Stimulated activated CD4-positive, alpha-beta T cell treated with anti-CD3 and anti-CD28 coated beads, TNF-alpha, amount 100 ng/mL, for 48 hours (primary cell): ENCODE measurements around the gene SLC38A9.
"Not testable (repeated sequence)": the region's sequence is repeated elsewhere in the genome, so short reads cannot be mapped to it uniquely, and the experiment has no call there.

Experiments
- DNase-seq, 3 donors: peaks; one replicate each; pipeline ENCODE4 v3.0.0-alpha.2; 2020; ENCODE audit warnings: low read depth in 3 of 3

SLC38A9 gene

GRCh38 chr5:55706230-55706629 is 5.9 kb downstream of the SLC38A9 start:
- DNase-seq: no peak

- DNase-seq: no peak
Measured at GRCh38 chr5:55702598-55703345, 9.4 kb downstream of the SLC38A9 start.

GRCh38 chr5:55701462-55702103 is 10.5 kb downstream of the SLC38A9 start:
- DNase-seq: no peak

- DNase-seq: no peak
Measured at GRCh38 chr5:55700745-55701144, 11.4 kb downstream of the SLC38A9 start.

- no peak for DNase-seq
Measured at GRCh38 chr5:55699041-55699688, 13.0 kb downstream of the SLC38A9 start.

GRCh38 chr5:55696704-55697103 is 15.4 kb downstream of the SLC38A9 start:
- DNase-seq: not testable (repeated sequence)

GRCh38 chr5:55694152-55694830 is 17.8 kb downstream of the SLC38A9 start:
- no peak for DNase-seq

GRCh38 chr5:55692509-55692908 is 19.6 kb downstream of the SLC38A9 start:
- DNase-seq: no peak

GRCh38 chr5:55692106-55692417 is 20.1 kb downstream of the SLC38A9 start:
- no peak for DNase-seq

- no peak for DNase-seq
Measured at GRCh38 chr5:55691265-55692105, 20.6 kb downstream of the SLC38A9 start.

GRCh38 chr5:55682071-55682470 is 30.1 kb downstream of the SLC38A9 start:
- DNase-seq: no peak

GRCh38 chr5:55681301-55681700 is 30.8 kb downstream of the SLC38A9 start:
- no peak for DNase-seq

- no peak for DNase-seq
Measured at GRCh38 chr5:55680353-55680752, 31.8 kb downstream of the SLC38A9 start.

GRCh38 chr5:55679556-55679955 is 32.6 kb downstream of the SLC38A9 start:
- no peak for DNase-seq

- DNase-seq: no peak
Measured at GRCh38 chr5:55675119-55675518, 37.0 kb downstream of the SLC38A9 start.

GRCh38 chr5:55674340-55674739 is 37.8 kb downstream of the SLC38A9 start:
- DNase-seq: no peak

- no peak for DNase-seq
Measured at GRCh38 chr5:55672477-55672911, 39.6 kb downstream of the SLC38A9 start.

- DNase-seq: no peak
Measured at GRCh38 chr5:55671975-55672374, 40.1 kb downstream of the SLC38A9 start.

GRCh38 chr5:55668356-55668755 is 43.8 kb downstream of the SLC38A9 start:
- DNase-seq: no peak

GRCh38 chr5:55667938-55668337 is 44.2 kb downstream of the SLC38A9 start:
- no peak for DNase-seq

GRCh38 chr5:55665065-55665464 is 47.1 kb downstream of the SLC38A9 start:
- no peak for DNase-seq

GRCh38 chr5:55657443-55657842 is 54.7 kb downstream of the SLC38A9 start:
- no peak for DNase-seq
